Naive thymus-derived CD8-positive, alpha-beta T cell (primary cell): ENCODE results near the gene ATP13A3. TPM values are rescaled to one million over a fixed set of nuclear protein-coding genes. Genes with fewer than 3 reads are reported as not detected.

Experiments
- ATAC-seq, 2 donors: fragments of 150-1000 bp; cut with Tn5 transposase in 1 of 2; sonication (Bioruptor Pico), chemical (Tn5 transposase) in 1 of 2; 1 replicate in 1 of 2; 2 replicates in 1 of 2; pipeline ENCODE4 v1.10.0; 2021; ENCODE audit warnings: mild to moderate bottlenecking in 2 of 2, moderate library complexity in 2 of 2
- POLR2A ChIA-PET: fragments of 350-600 bp; sonication (Branson Sonifier 250); formaldehyde crosslinking; loops from one replicate; lab custom pipeline; 2021; ENCODE audit warnings: antibody characterized with exemption; lab: Charles Lee
- DNase-seq, 10 donors: peaks; one replicate each; pipeline versions ENCODE4 v3.0.0 to v3.0.0-alpha.2; 2020 to 2022
- H3K27ac Mint-ChIP-seq, 10 donors: one replicate each; pipeline ENCODE4 v1.8.0; 2020 to 2022; ENCODE audit warnings: mild to moderate bottlenecking in 10 of 10, mixed read lengths in 10 of 10, moderate library complexity in 4 of 10, inconsistent platforms in 1 of 10
- H3K27me3 Mint-ChIP-seq, 5 donors: one replicate each; pipeline ENCODE4 v1.8.0; 2021 to 2022; ENCODE audit warnings: mixed read lengths in 5 of 5
- H3K36me3 Mint-ChIP-seq, 3 donors: one replicate each; pipeline ENCODE4 v1.8.0; 2020 to 2022; ENCODE audit warnings: mixed read lengths in 3 of 3, mild to moderate bottlenecking in 2 of 3, inconsistent platforms in 1 of 3
- H3K4me1 Mint-ChIP-seq, 4 donors: one replicate each; pipeline ENCODE4 v1.8.0; 2021 to 2022; ENCODE audit warnings: mixed read lengths in 4 of 4
- H3K4me3 Mint-ChIP-seq, 10 donors: one replicate each; pipeline ENCODE4 v1.8.0; 2020 to 2022; ENCODE audit warnings: mild to moderate bottlenecking in 10 of 10, mixed read lengths in 10 of 10, moderate library complexity in 6 of 10, inconsistent platforms in 1 of 10
- H3K9me3 Mint-ChIP-seq, 9 donors: one replicate each; pipeline ENCODE4 v1.8.0; 2020 to 2022; ENCODE audit warnings: mixed read lengths in 9 of 9, mild to moderate bottlenecking in 3 of 9, inconsistent platforms in 1 of 9, moderate library complexity in 1 of 9
- polyA plus RNA-seq, 3 donors: library from polyadenylated mRNA; unstranded; fragments of 300-500 nt; fragmentation: Illumina TruSeq; gene quantifications; one replicate each; pipeline ENCODE4 v1.2.3, GENCODE V29; 2021
- total RNA-seq, 8 experiments: library from RNA in 2 of 8; stranded (reverse) in 2 of 8; gene quantifications; one replicate each; pipeline ENCODE4 v1.2.3 and lab custom pipeline; 2021 to 2026

ATP13A3 gene
- total and polyA plus RNA-seq, 5 experiments from 2014 or later: 5.9 to 53.8 (median 13.2) TPM

GRCh38 chr3:194373028-194373427 is 113.8 kb downstream of the ATP13A3 start:
- peaks cover 20 to 55% (median 31%) of the 10 kb centered on the region in 5 donors for H3K27me3 Mint-ChIP-seq
- POLR2A ChIA-PET: interaction anchor here (0.8 kb wide), 1 partner anchor 24 kb away, joined by 3 read pairs; no protein-coding TSS in a partner anchor

GRCh38 chr3:194370753-194371152 is 116.0 kb downstream of the ATP13A3 start:
- Mint-ChIP-seq H3K36me3 (no peaks in the 10 kb centered on the region), H3K27ac (no peak overlapping the region), H3K4me1 (peaks cover 0 to 11% (median under 1%) of the 10 kb centered on the region in 4 donors), H3K27me3 (peaks cover 24 to 70% (median 39%) of the 10 kb centered on the region in 5 donors), H3K4me3 (no peak overlapping the region), H3K9me3 (no peaks in the 10 kb centered on the region)
- no peak for DNase-seq
- no peak for ATAC-seq
- POLR2A ChIA-PET: interaction anchor here (0.7 kb wide), 1 partner anchor 18 kb away, joined by 6 read pairs; no protein-coding TSS in a partner anchor

More at GRCh38 chr3:194373028-194373427, 113.8 kb downstream of the ATP13A3 start:
- H3K36me3 Mint-ChIP-seq: no peaks in the 10 kb centered on the region
- H3K4me1 Mint-ChIP-seq: peaks cover 0 to 11% (median under 1%) of the 10 kb centered on the region in 4 donors
- no peak overlapping the region for H3K27ac Mint-ChIP-seq
- no peak for DNase-seq
- no peak for ATAC-seq
- H3K9me3 Mint-ChIP-seq: no peaks in the 10 kb centered on the region
- no peak overlapping the region for H3K4me3 Mint-ChIP-seq

DNA sequence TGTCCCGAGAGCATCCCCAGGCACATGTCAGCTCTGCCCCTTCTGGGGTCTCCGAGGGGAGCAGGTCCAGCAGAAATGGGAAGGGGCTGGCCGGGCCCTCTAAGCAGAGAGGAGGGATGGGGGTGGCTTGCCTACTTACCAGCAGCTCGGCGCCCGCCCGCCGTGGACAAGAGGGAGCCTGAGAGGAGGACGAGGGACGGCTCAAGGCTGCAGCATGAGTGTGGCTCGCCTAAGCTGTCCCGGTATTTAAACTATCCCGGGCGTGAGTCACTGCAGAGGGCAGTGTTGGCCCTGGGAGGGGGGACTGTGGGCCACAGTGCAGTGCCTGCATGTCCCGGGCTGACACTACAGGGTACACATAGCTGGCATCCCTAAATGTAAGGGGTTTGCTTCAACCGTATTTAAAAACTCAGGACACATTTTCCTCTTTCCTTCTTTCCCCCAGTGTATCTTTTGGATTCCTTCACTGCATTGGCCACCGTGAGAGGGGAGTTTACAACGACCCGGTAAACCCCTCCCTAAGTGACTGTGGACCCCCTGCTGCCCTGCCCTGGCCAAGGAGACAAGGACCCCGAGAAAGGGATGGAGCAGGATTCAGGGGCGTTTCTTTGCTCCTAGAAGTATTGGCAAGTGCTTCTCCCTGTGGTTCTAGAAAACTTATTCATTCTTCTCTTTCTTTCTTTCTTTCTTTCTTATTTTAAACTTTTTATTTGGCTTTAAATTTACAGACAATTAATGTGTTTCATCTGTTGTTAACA is 117.1 kb downstream of the ATP13A3 start, which contains the start of gene LRRC15:
TSS of gene LRRC15 (minus strand) at position 222 of the 758 bp plus-strand sequence. CDS start 8,700 bp downstream, outside the sequence.
- ATAC-seq (peak; percentile 39 to 49), DNase-seq (no peak)
- peaks cover 0 to 5% (median under 1%) of the 10 kb centered on the region in 4 donors for H3K4me1 Mint-ChIP-seq
- peak within 1 kb of the TSS in 2 of 10 donors; percentile 22 to 51 for H3K27ac Mint-ChIP-seq
- no peaks in the 10 kb centered on the region for H3K36me3 Mint-ChIP-seq
- H3K27me3 Mint-ChIP-seq: peaks cover 19 to 61% (median 35%) of the 10 kb centered on the region in 5 donors
- no peaks in the 10 kb centered on the region for H3K9me3 Mint-ChIP-seq
- no peak within 1 kb of the TSS for H3K4me3 Mint-ChIP-seq
- POLR2A ChIA-PET: no interaction called here

DNA sequence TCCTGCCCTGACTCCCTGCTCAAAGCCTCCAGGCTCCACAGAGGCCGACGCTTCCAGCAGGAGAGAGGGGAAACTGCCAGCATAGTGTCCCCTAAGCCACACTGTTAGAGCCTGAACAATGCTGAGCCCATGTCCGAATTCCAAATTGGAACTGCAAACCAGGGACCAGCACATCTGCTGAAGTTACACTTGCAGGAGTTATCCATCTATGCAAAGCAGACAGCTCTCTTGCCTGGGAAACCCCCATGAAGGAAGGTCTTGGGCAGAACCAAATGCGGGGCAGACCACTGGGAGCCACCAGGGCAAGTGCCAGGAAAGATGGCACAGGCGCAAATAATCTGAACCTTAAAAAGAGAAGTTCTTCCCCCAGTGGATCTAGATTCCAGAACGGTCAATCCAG is 117.9 kb downstream of the ATP13A3 start:
- Mint-ChIP-seq H3K36me3 (no peaks in the 10 kb centered on the region), H3K27me3 (peaks cover 19 to 60% (median 35%) of the 10 kb centered on the region in 5 donors), H3K27ac (peak overlapping the region in 1 of 10 donors; percentile 22), H3K4me3 (no peak overlapping the region), H3K4me1 (peaks cover 0 to 5% (median under 1%) of the 10 kb centered on the region in 4 donors), H3K9me3 (no peaks in the 10 kb centered on the region)
- POLR2A ChIA-PET: no interaction called here
- DNase-seq: no peak
- ATAC-seq: no peak

GRCh38 chr3:194367992-194368841 is 118.6 kb downstream of the ATP13A3 start:
- Mint-ChIP-seq H3K4me1 (peaks cover 0 to 5% (median under 1%) of the 10 kb centered on the region in 4 donors), H3K27me3 (peaks cover 19 to 60% (median 35%) of the 10 kb centered on the region in 5 donors), H3K27ac (no peak overlapping the region), H3K9me3 (no peaks in the 10 kb centered on the region), H3K36me3 (no peaks in the 10 kb centered on the region), H3K4me3 (no peak overlapping the region)
- no peak for ATAC-seq
- POLR2A ChIA-PET: no interaction called here
- no peak for DNase-seq

DNA sequence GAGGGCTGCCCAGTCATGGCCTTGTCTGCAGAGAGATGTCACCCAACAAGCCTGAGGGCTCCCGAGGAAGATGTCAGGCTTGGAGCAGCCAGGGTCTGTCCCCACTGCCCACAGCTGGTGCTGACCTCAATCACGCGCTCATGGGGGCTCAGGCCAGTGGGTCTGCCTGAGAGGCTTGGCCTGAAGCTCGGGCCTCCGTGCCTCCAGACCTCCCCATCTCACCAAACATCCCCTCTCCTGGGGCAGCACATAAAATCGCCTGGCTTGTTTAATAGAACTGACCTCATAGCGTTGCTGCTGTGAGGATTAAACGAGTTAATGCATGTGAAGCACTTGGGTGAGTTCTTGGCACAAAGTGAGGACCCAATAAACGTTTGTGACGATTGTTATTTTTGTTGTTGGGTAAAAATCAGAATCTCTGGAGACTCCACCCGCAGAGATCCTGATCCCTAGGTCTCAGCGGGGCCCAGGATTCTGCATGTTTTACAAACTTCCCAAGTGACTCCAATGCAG is 120.8 kb downstream of the ATP13A3 start:
- no peaks in the 10 kb centered on the region for H3K36me3 Mint-ChIP-seq
- DNase-seq: no peak
- no peaks in the 10 kb centered on the region for H3K9me3 Mint-ChIP-seq
- peaks cover 16 to 45% (median 30%) of the 10 kb centered on the region in 5 donors for H3K27me3 Mint-ChIP-seq
- peaks cover 0 to 5% (median under 1%) of the 10 kb centered on the region in 4 donors for H3K4me1 Mint-ChIP-seq
- H3K27ac Mint-ChIP-seq: no peak overlapping the region
- no peak overlapping the region for H3K4me3 Mint-ChIP-seq
- no peak for ATAC-seq
- POLR2A ChIA-PET: interaction anchor here (1.8 kb wide), 1 partner anchor 22 kb away, joined by 6 read pairs; no protein-coding TSS in a partner anchor

DNA sequence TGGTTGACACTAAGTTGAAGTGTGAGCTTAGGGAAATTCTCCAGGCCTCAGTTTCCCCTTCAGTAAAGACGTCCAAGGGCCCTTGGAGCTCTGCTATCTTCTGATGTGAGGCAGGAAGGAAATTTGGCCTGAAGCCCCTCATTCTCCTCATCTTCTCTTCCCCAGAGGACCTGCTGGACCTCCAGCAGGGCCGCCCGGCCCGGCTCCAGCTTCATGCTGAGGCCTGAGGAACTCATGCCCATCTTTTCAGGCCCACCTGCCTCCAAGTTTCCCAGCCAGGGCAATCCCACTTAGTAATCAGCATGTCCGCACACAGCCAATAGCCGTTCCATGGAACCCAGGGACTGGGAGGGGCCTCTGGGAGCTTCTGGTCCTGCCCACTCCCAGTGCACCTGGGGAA is 121.3 kb downstream of the ATP13A3 start:
- no peak for DNase-seq
- POLR2A ChIA-PET: no interaction called here
- H3K4me1 Mint-ChIP-seq: peaks cover 0 to 5% (median under 1%) of the 10 kb centered on the region in 4 donors
- H3K9me3 Mint-ChIP-seq: no peaks in the 10 kb centered on the region
- no peak for ATAC-seq
- H3K27me3 Mint-ChIP-seq: peaks cover 14 to 40% (median 27%) of the 10 kb centered on the region in 5 donors
- H3K4me3 Mint-ChIP-seq: no peak overlapping the region
- H3K27ac Mint-ChIP-seq: no peak overlapping the region
- H3K36me3 Mint-ChIP-seq: no peaks in the 10 kb centered on the region

GRCh38 chr3:194364652-194365434 is 122.0 kb downstream of the ATP13A3 start:
- Mint-ChIP-seq H3K4me1 (peaks cover 0 to 3% (median under 1%) of the 10 kb centered on the region in 4 donors), H3K4me3 (no peak overlapping the region), H3K36me3 (no peaks in the 10 kb centered on the region), H3K9me3 (no peaks in the 10 kb centered on the region), H3K27me3 (peaks cover 7 to 33% (median 21%) of the 10 kb centered on the region in 5 donors), H3K27ac (no peak overlapping the region)
- POLR2A ChIA-PET: no interaction called here
- ATAC-seq: no peak
- DNase-seq: no peak

- Mint-ChIP-seq H3K36me3 (no peaks in the 10 kb centered on the region), H3K27me3 (peaks cover 7 to 27% (median 22%) of the 10 kb centered on the region in 5 donors), H3K9me3 (no peaks in the 10 kb centered on the region), H3K4me1 (no peaks in the 10 kb centered on the region), H3K27ac (no peak overlapping the region), H3K4me3 (no peak overlapping the region)
- DNase-seq (no peak), ATAC-seq (no peak)
- POLR2A ChIA-PET: no interaction called here
These were observed 122.5 kb downstream of the ATP13A3 start for GRCh38 chr3:194364314-194364651.

- Mint-ChIP-seq H3K27me3 (peaks cover 4 to 12% (median 6%) of the 10 kb centered on the region in 5 donors), H3K4me3 (no peak overlapping the region), H3K36me3 (no peaks in the 10 kb centered on the region), H3K9me3 (no peaks in the 10 kb centered on the region), H3K27ac (no peak overlapping the region), H3K4me1 (no peaks in the 10 kb centered on the region)
- ATAC-seq: no peak
- no peak for DNase-seq
- POLR2A ChIA-PET: no interaction called here
These were observed 126.2 kb downstream of the ATP13A3 start for GRCh38 chr3:194360568-194360967.

DNA sequence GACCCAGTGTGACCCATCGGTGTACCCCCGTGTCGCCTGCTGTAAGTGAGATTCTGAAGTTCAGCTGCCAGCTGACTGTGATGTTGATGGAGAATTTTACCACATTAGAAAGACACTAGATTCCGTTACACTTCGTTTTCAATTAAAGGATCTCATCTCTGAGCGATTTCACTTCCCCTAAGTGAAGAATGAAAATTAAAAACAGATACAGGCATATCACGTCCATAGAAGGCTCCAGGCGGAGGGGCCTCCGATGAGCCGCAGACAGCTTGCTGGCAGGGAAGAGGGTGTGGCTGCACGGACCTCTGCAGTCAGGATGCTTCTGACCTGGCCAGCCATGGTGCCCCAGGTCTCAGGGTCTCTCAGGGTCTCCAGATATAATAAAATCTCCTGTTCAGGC is 129.1 kb downstream of the ATP13A3 start:
- Mint-ChIP-seq H3K4me3 (peak overlapping the region in 1 of 10 donors; percentile 26), H3K4me1 (no peaks in the 10 kb centered on the region), H3K36me3 (no peaks in the 10 kb centered on the region), H3K27ac (no peak overlapping the region), H3K27me3 (peaks cover 4 to 12% (median 6%) of the 10 kb centered on the region in 5 donors), H3K9me3 (no peaks in the 10 kb centered on the region)
- ATAC-seq: no peak
- DNase-seq: no peak
- POLR2A ChIA-PET: interaction anchor here (0.5 kb wide), 1 partner anchor 61 kb away, joined by 4 read pairs; no protein-coding TSS in a partner anchor

DNA sequence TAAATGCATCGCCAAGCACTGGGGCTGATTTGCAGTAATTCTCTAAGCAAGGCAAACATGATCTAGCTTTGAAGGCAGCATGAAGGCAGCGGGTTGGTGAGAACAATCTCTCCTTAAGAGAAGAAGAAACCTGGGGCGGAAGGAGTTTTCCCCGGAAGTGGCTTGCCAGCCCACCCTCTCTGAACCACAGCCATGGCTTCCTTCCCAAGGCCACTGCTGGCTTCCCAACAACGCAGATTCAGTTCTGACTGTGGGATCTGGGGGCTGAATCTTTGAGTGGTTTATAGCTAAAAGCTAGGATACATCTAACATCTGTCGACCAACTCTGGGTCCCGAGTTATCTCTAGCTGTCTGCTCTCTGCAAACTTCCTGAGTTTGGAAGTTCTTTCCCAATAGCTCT is 131.4 kb downstream of the ATP13A3 start:
- ATAC-seq (no peak), DNase-seq (no peak)
- Mint-ChIP-seq H3K36me3 (no peaks in the 10 kb centered on the region), H3K4me1 (no peaks in the 10 kb centered on the region), H3K4me3 (no peak overlapping the region), H3K27me3 (peaks cover 4 to 12% (median 6%) of the 10 kb centered on the region in 5 donors), H3K27ac (peak overlapping the region in 1 of 10 donors; percentile 53), H3K9me3 (no peaks in the 10 kb centered on the region)
- POLR2A ChIA-PET: interaction anchor here (0.7 to 1.3 kb wide), 2 partner anchors 12 to 45 kb away, joined by 3 to 4 read pairs; no protein-coding TSS in a partner anchor
